HG03342 (cell line): ENCODE results near the gene CRYBG1.

Experiments
- ATAC-seq: cut with Tn5 transposase; IDR thresholded peaks from one replicate; pipeline ENCODE4 v1.9.1; 2021; ENCODE audit warnings: mild to moderate bottlenecking, moderate library complexity; ENCODE audit not compliant: unreplicated experiment

CRYBG1 gene

DNA sequence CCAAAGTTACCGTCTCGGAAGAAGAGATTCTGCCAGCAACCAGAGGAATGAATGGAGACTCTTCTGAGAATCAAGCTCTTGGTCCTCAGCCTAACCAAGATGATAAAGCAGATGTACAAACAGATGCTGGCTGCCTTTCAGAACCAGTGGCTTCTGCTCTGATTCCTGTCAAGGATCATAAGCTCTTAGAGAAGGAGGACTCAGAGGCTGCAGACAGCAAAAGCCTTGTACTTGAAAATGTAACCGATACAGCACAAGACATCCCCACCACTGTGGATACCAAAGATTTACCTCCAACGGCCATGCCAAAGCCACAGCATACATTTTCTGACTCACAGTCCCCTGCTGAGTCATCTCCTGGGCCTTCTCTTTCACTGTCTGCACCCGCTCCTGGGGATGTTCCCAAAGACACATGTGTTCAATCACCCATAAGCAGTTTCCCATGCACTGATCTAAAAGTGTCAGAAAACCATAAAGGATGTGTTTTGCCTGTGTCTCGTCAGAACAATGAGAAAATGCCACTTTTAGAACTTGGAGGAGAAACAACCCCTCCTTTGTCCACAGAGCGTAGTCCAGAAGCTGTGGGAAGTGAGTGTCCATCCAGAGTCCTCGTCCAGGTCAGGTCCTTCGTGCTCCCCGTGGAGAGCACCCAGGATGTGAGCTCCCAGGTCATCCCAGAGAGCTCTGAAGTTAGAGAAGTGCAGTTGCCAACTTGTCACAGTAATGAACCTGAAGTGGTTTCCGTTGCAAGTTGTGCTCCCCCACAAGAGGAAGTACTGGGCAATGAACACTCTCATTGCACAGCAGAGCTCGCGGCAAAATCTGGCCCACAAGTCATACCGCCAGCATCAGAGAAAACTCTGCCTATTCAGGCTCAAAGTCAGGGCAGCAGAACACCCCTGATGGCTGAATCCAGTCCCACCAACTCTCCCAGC lies 159.2 kb downstream of the CRYBG1 start:
- peak; percentile 60 for ATAC-seq

DNA sequence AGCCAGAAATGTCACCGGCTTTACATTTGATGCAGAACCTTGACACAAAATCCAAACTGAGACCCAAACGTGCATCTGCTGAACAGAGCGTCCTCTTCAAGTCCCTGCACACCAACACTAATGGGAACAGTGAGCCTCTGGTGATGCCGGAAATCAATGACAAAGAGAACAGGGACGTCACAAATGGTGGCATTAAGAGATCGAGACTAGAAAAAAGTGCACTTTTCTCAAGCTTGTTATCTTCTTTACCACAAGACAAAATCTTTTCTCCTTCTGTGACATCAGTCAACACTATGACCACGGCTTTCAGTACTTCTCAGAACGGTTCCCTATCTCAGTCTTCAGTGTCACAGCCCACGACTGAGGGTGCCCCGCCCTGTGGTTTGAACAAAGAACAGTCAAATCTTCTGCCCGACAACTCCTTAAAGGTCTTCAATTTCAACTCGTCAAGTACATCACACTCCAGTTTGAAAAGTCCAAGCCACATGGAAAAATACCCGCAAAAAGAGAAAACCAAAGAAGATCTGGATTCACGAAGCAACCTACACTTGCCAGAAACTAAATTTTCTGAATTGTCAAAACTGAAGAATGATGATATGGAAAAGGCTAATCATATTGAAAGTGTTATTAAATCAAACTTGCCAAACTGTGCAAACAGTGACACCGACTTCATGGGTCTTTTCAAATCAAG lies 160.3 kb downstream of the CRYBG1 start:
- ATAC-seq, result peak; percentile 59

DNA sequence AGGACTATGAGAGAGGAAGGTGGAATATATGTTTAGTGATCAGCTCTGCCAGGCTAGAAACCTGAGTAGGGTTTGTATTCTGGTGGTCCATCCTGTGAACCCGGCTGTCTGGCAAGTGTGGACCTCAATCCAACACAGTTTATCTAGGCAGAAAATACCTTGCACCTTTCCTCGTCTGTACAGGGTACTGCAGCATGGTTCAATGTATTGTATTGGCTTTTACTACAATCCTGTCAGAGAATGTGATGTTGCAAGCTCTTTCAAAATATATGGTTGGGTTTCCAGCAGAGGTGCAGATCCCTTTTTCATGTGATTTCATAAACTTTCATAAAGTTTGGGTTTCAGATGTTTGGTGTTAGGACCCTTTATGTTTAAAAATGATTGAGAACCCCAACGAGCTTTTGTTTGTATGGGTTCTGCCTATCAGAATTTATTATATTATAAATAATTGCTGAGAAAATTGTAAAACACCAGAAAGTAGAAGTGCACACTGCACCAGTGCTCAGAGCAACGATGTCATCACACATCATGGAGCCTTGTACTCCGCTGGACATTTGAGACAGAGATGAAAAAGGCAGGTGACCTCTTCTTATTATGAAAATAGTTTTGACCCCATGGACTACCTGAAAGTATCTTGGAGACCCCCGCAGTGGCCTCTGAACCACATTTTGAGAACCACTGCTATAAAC lies 162.2 kb downstream of the CRYBG1 start:
- no peak for ATAC-seq

DNA sequence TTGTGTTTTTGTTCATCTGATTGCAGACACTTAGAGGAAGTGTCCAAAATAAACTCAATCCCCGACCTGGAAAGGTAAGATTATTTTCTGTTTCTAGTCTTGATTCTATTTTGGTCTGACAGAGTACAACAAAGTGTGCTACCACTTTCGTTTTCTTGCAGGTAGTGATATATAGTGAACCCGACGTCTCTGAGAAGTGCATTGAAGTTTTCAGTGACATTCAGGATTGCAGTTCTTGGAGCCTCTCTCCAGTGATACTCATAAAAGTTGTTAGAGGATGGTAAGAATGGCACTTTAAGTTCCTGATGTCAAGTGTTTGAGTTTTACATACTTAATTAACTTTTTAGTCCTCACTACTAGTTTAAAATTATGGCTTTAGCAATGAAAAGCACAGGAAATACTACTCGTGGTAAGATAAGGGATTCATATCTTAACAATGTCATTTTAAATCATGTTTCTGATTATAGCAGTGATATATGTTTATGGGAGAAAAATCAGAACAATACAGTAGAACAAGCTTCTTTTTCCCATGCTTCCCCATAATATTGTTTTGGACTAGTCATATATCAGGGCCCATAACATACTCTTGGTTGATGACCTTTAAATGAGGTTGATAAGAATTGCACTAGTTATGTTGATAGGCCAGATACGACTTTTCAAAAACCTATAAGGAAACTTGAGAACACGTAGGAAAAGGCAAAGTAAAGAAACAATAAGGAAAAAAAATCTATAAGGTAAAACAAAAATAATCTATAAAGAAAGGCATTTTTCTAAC lies 164.8 kb downstream of the CRYBG1 start:
- peak; percentile 44 for ATAC-seq

DNA sequence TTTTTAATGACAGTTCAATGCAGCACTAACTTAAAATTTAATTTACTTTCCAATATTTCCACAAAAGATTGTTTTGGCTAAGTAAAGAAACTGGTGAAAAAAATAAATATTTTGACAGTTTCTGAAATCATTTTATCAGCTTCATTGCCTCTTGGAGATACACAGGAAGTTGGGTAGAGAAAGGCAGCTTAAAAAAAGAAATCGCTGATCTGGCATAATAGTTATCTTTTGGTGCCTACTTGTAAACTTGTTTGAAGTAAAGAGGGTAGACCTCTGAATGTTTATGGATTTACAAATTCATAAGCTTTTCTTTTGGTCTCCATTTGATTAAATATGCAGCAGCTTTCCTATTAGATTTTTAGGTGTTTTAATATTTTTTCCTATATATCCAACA lies 165.4 kb downstream of the CRYBG1 start:
- ATAC-seq, result no peak

DNA sequence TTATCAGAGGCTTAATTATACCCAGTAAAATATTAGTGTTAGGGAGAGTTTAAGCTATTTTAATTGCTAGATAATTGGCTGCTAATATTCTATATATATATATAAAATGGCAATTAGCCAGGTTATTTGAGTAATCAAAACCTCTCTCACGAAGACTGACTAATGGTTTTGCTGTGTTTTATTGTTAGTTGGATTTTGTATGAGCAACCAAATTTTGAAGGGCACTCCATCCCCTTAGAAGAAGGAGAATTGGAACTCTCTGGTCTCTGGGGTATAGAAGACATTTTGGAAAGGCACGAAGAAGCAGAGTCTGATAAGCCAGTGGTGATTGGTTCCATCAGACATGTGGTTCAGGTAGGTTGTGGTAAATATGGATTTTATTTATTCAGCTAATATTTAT lies 166.6 kb downstream of the CRYBG1 start:
- ATAC-seq, result no peak

DNA sequence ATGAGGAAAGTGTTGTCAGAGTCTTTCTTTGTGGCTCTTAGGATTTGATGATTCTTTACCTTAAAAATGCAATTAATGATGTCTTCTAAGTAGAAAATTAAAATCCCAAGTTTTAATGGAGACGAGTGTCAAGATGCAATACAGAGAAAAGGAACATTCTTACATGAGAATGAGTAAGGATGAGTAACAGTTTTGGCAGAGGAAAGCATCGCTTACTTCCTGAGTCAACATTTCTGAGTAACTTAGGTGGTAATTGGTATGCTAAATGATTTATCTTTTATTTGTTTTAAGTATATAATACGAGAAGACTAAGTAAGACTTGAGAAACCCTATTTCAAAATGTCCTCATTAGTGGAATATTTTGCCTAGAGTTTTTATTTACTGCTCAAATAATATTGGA lies 167.5 kb downstream of the CRYBG1 start:
- no peak for ATAC-seq

DNA sequence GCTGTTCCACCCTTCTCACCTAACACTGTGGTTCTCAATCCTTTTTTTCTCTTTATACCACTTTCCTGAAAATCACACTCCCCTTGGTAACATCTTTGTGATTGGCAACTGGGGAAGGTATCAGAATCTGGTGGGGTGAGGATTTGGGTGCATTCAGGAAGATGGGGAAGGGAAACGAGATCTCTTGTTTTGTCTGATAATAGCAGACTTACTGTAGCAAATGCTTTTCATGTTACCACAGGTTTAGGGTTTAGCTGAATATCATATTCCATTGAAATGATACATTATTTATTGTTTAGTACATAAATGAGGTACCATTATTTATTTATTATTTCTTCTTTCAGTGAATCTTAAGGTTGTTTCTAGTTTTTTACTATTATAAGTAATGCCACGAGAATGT lies 168.0 kb downstream of the CRYBG1 start:
- no peak for ATAC-seq

DNA sequence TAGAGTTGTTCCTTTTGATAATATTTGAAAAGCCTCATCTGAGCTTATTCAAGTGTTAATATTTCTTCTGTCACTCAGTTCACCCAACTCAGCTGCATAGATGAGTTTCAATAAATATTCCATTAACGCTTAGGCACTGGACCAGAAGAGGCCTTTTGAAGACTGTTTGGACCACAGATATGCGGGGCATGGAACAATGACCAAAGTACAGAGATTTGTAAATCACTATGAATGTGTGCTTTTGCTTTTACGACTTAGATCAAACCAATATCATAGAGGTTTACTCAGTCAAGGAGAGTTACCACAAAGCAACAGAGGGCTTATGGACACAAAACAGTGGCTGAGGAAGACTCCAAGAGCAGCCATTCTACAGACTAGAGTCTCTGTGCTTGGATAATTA lies 168.9 kb downstream of the CRYBG1 start:
- ATAC-seq, result no peak

DNA sequence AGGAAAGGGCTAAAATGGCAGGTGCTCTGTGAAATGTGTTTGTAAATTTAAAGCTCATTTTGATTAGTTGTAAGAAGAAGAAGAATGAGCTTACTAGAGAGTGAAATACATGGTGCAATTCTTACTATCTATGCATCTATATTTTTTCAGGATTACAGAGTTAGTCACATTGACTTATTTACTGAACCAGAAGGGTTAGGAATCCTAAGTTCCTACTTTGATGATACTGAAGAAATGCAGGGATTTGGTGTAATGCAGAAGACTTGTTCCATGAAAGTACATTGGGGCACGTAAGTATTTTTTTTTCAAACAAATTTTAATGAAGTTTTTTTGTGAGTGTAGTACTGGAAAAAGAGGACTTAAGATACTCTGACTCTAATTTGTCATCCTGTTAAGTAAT lies 169.5 kb downstream of the CRYBG1 start:
- ATAC-seq, result no peak

DNA sequence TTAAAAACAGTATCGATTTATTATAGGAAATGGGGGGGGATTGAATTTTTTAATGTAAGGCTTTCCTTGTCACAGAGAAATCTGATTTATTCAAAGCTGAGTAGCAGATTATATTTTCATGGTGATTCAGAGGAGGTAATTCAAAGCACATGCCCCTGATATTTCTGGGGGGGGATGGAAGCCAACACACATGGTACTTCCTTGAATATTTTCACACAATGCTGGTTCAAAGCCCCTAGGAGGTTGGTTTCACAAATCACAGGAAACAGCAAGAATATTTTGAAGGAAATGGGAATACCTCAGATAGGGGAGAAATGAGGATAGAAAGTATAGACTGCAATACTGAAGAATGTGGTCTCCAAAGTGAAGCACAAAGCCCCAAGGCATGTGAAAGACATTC lies 170.0 kb downstream of the CRYBG1 start:
- ATAC-seq, result no peak

DNA sequence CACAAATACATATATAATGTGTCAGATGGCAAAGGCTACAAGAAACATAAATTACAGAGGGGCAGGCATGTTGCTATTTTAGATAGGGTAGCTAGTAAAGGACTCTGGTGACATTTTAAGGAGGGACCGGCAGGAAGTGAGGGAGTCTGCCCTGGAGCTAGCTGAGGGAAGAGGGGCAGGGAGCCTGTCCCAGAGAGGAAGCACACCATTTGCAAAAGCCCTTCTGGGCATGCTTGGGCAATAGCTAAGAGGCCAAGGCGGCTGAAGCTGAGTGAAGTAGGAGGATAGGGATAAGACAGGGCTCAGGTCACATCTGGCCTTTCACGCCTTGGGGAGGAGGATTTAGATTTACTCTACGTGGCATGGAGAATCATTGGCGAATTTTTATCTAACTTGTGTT lies 172.5 kb downstream of the CRYBG1 start:
- ATAC-seq, result no peak

DNA sequence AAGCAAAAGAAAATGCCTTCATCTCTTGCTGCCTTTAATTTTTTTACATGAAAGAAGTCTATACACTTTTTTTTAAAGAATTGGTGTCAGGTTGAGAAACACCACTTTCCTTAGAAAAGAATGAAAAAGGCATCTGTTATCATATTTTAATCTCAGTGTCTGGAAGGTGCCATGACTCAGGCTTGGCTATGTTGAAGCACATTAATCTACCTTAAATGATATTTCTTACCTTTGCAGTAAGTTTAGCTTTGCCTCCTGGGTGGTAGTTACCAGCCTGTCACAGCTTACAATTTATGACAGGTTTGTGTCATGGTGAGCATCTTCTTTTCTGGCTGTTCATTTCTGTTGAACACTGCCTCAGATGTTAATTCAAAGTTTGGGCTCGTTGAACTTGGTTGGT lies 173.5 kb downstream of the CRYBG1 start:
- no peak for ATAC-seq

DNA sequence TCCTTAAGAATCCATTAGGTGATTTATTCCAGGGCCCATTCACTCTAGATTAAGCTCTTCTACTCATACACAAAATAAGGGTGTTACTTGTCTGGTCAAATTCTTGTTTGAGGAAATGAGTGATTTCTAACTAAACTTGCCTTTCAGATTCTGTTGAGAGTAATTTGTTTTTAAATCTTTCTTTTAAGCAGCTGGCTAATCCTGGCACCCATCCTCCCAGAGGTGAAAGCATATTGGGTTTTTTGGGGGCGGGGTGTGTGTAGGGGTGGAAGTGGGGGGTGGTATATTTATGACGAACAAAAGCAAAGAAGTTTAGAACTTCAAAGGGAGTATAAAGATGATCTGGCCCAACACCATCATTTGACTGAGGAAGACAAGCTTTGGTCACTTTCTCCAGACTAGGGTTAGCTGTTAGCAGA lies 174.1 kb downstream of the CRYBG1 start:
- ATAC-seq, result no peak

DNA sequence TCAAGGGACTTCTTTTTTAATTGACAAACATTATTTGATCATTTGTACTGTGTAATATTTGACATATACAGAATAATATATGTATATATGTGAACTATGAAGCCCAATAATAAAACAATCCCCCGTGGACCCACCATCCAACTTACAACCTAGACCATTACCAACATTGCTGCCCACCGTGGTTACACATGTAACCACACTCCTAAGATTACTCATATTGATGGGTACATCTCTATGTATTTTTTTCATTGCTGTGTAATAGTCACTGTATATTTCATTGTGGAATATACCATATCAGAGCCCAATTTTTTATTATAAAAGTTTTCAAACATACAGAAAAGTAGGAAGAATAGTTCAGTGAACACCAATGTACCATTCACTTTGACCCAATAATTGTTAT lies 174.5 kb downstream of the CRYBG1 start:
- ATAC-seq, result no peak

DNA sequence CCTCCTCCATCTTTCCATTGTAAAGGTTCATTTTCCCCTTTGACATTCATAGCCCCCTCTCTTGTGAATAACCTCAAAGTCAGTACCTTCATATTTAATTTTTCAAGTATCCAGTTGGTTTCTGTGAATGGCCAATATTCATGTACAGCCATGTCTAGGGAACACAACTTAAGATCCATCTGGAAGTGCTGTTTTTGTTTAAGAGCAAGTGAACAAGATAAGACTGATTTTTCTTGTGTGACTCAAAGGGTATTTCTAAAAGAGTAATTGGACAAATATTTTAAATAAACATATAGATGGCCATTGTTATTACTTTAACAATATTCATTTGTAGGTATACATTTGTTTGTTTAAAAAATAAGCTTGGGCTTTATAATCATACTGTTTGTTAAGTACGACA lies 175.8 kb downstream of the CRYBG1 start:
- no peak for ATAC-seq

DNA sequence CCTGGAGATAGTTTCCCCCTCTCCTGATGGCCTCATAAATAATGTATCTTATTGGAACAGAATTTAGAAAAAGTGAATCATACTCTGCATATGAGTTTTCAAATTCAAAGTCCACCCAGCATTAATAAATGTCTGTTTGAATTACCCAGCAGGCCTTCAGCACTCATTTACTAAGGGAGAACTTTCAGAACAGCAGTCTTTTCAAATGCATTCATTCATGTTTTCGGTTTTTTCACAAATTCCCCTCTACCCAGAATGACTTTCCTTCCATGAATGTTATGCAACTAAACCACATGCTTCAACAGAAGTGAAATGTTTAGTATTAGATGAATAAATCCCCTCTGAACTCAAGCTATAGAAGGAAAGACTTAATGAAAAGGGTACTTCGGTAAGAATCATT lies 176.3 kb downstream of the CRYBG1 start:
- ATAC-seq, result no peak

DNA sequence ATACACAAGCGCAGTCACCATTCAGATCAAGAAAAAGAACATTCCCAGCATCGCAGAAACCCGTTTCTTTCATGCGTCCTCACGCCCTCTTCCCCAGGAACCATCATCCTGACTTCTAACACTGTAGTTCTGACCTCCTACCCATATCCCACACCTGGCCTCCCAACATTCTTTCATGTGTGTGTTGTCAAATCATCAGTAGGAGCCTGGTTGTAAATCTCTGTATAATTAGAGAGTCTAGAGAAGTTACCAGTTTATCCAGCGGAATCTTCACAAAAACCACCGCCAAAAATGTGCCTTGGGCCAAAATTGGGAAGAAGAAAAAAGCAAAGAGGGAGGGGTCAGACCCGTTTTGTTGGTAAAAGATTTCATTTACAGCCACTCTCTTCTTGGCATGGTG lies 177.1 kb downstream of the CRYBG1 start:
- no peak for ATAC-seq

DNA sequence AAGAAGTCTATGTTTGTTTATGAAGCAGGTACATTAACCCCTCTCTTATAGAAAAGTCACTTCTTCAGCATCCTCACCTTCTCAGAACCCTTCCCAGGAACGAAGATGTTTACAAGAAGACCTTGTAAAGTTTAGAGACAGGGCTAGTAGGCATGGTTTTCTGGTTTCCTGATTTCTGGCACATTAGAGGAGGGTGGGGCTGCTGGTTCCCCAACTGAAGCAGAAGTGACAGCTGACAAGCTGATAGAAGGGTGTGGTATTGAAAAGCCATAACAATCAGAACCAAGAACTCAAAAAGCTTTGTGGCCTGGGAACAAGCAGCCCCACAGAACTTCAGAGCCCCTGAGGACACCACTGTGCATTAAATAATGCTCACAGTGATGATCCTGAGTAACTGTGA lies 177.6 kb downstream of the CRYBG1 start:
- ATAC-seq, result no peak

DNA sequence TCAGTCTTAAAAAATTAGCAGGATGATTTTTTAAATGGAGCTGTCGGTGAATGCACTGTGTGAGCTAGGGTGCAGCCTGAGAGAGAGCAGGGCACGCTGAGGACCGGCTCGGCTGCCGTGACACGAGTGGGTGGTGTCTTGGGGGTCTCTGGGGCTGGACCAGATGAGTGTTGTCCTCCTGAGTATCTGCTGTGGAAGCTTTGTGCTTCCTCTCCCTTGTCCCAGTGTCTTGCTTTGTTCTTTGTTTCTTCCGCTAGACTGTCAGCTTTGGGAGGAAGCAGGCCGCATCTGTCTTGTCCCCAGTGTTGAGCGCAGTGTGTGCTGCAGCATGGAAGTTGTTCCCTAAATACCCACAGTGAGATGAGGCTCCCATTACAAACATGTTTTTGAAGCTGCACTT lies 179.4 kb downstream of the CRYBG1 start:
- no peak for ATAC-seq

DNA sequence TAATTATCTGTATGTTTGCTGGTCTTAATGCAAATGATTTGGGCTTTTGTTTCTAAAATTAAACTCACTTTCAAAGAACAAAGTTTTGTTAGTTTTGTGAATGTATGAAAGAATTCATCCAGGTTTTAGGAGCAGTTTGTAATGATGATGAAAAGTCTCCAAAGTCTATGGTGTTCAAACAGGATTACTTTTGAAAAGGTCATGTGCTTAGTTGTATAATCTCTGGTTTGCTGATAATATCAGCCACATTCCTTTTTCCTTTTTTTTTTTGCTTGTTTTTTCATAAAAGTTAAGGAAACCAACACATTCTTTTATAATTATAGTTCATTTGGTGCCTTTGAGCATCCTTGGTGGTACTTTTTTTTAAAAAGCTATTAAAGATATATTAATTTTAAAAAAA lies 179.9 kb downstream of the CRYBG1 start:
- no peak for ATAC-seq
